ENCODE data around the gene LDHD.
"Not testable (repeated sequence)": the region's sequence is repeated elsewhere in the genome, so short reads cannot be mapped to it uniquely, and the experiment has no call there.

Gene LDHD

GRCh38 chr16:75090899-75091298, 25.7 kb downstream of the LDHD start:
- not testable (repeated sequence) for H3K9me3 ChIP-seq (ENCODE audit: control insufficient read depth in 1 of 2, low read length in 2 of 2); H3K27me3 ChIP-seq (ENCODE audit: control insufficient read depth in 1 of 2, insufficient read depth in 2 of 2, low read length in 2 of 2); H3K9ac ChIP-seq (ENCODE audit: low read depth in 1 of 2, low read length in 2 of 2); H3K27ac ChIP-seq (ENCODE audit: low read depth, low read length); H3K36me3 ChIP-seq (ENCODE audit: control insufficient read depth in 1 of 2, insufficient read depth in 2 of 2, low read length in 2 of 2); H3K4me3 ChIP-seq (ENCODE audit: low read depth in 1 of 2, low read length in 2 of 2)
- H3K4me1 ChIP-seq (ENCODE audit: control insufficient read depth in 1 of 2, insufficient read depth in 2 of 2, low read length in 2 of 2), result peaks cover 15 to 18% of the 10 kb centered on the region in 2 donors

- Histone ChIP-seq H3K27me3 (ENCODE audit: control insufficient read depth in 1 of 2, insufficient read depth in 2 of 2, low read length in 2 of 2) (no peaks in the 10 kb centered on the region), H3K4me3 (ENCODE audit: low read depth in 1 of 2, low read length in 2 of 2) (no peak overlapping the region), H3K4me1 (ENCODE audit: control insufficient read depth in 1 of 2, insufficient read depth in 2 of 2, low read length in 2 of 2) (peaks cover 15 to 18% of the 10 kb centered on the region in 2 donors), H3K9me3 (ENCODE audit: control insufficient read depth in 1 of 2, low read length in 2 of 2) (no peaks in the 10 kb centered on the region), H3K9ac (ENCODE audit: low read depth in 1 of 2, low read length in 2 of 2) (no peak overlapping the region), H3K27ac (ENCODE audit: low read depth, low read length) (no peak overlapping the region), H3K36me3 (ENCODE audit: control insufficient read depth in 1 of 2, insufficient read depth in 2 of 2, low read length in 2 of 2) (peaks cover 0 to 3% of the 10 kb centered on the region in 2 donors)
Observed at GRCh38 chr16:75089486-75090202, 26.9 kb downstream of the LDHD start.

- no peaks in the 10 kb centered on the region for H3K9me3 ChIP-seq (ENCODE audit: control insufficient read depth in 1 of 2, low read length in 2 of 2)
- H3K9ac ChIP-seq (ENCODE audit: low read depth in 1 of 2, low read length in 2 of 2), result no peak overlapping the region
- H3K27me3 ChIP-seq (ENCODE audit: control insufficient read depth in 1 of 2, insufficient read depth in 2 of 2, low read length in 2 of 2), result no peaks in the 10 kb centered on the region
- peaks cover 15 to 18% of the 10 kb centered on the region in 2 donors for H3K4me1 ChIP-seq (ENCODE audit: control insufficient read depth in 1 of 2, insufficient read depth in 2 of 2, low read length in 2 of 2)
- H3K4me3 ChIP-seq (ENCODE audit: low read depth in 1 of 2, low read length in 2 of 2), result no peak overlapping the region
- no peak overlapping the region for H3K27ac ChIP-seq (ENCODE audit: low read depth, low read length)
- peaks cover 0 to under 1% of the 10 kb centered on the region in 2 donors for H3K36me3 ChIP-seq (ENCODE audit: control insufficient read depth in 1 of 2, insufficient read depth in 2 of 2, low read length in 2 of 2)
Observed at GRCh38 chr16:75088934-75089333, 27.6 kb downstream of the LDHD start.

- Histone ChIP-seq H3K9me3 (ENCODE audit: control insufficient read depth in 1 of 2, low read length in 2 of 2) (no peaks in the 10 kb centered on the region), H3K9ac (ENCODE audit: low read depth in 1 of 2, low read length in 2 of 2) (no peak overlapping the region), H3K27ac (ENCODE audit: low read depth, low read length) (no peak overlapping the region), H3K27me3 (ENCODE audit: control insufficient read depth in 1 of 2, insufficient read depth in 2 of 2, low read length in 2 of 2) (no peaks in the 10 kb centered on the region), H3K4me3 (ENCODE audit: low read depth in 1 of 2, low read length in 2 of 2) (no peak overlapping the region), H3K36me3 (ENCODE audit: control insufficient read depth in 1 of 2, insufficient read depth in 2 of 2, low read length in 2 of 2) (no peaks in the 10 kb centered on the region), H3K4me1 (ENCODE audit: control insufficient read depth in 1 of 2, insufficient read depth in 2 of 2, low read length in 2 of 2) (peaks cover 14 to 15% of the 10 kb centered on the region in 2 donors)
Observed at GRCh38 chr16:75088216-75088615, 28.4 kb downstream of the LDHD start.

GRCh38 chr16:75087375-75087979, 29.1 kb downstream of the LDHD start:
- Histone ChIP-seq H3K27me3 (ENCODE audit: control insufficient read depth in 1 of 2, insufficient read depth in 2 of 2, low read length in 2 of 2) (no peaks in the 10 kb centered on the region), H3K27ac (ENCODE audit: low read depth, low read length) (no peak overlapping the region), H3K9ac (ENCODE audit: low read depth in 1 of 2, low read length in 2 of 2) (no peak overlapping the region), H3K9me3 (ENCODE audit: control insufficient read depth in 1 of 2, low read length in 2 of 2) (no peaks in the 10 kb centered on the region), H3K36me3 (ENCODE audit: control insufficient read depth in 1 of 2, insufficient read depth in 2 of 2, low read length in 2 of 2) (no peaks in the 10 kb centered on the region), H3K4me1 (ENCODE audit: control insufficient read depth in 1 of 2, insufficient read depth in 2 of 2, low read length in 2 of 2) (peaks cover 11% of the 10 kb centered on the region in 2 donors), H3K4me3 (ENCODE audit: low read depth in 1 of 2, low read length in 2 of 2) (no peak overlapping the region)

- H3K4me1 ChIP-seq (ENCODE audit: control insufficient read depth in 1 of 2, insufficient read depth in 2 of 2, low read length in 2 of 2), result peaks cover 10 to 11% of the 10 kb centered on the region in 2 donors
- no peaks in the 10 kb centered on the region for H3K27me3 ChIP-seq (ENCODE audit: control insufficient read depth in 1 of 2, insufficient read depth in 2 of 2, low read length in 2 of 2)
- H3K27ac ChIP-seq (ENCODE audit: low read depth, low read length), result no peak overlapping the region
- H3K9me3 ChIP-seq (ENCODE audit: control insufficient read depth in 1 of 2, low read length in 2 of 2), result no peaks in the 10 kb centered on the region
- no peak overlapping the region for H3K4me3 ChIP-seq (ENCODE audit: low read depth in 1 of 2, low read length in 2 of 2)
- no peak overlapping the region for H3K9ac ChIP-seq (ENCODE audit: low read depth in 1 of 2, low read length in 2 of 2)
- H3K36me3 ChIP-seq (ENCODE audit: control insufficient read depth in 1 of 2, insufficient read depth in 2 of 2, low read length in 2 of 2), result no peaks in the 10 kb centered on the region
Observed at GRCh38 chr16:75086688-75087374, 29.7 kb downstream of the LDHD start.

- Histone ChIP-seq H3K36me3 (ENCODE audit: control insufficient read depth in 1 of 2, insufficient read depth in 2 of 2, low read length in 2 of 2) (no peaks in the 10 kb centered on the region), H3K4me3 (ENCODE audit: low read depth in 1 of 2, low read length in 2 of 2) (no peak overlapping the region), H3K9me3 (ENCODE audit: control insufficient read depth in 1 of 2, low read length in 2 of 2) (no peaks in the 10 kb centered on the region), H3K27ac (ENCODE audit: low read depth, low read length) (no peak overlapping the region), H3K9ac (ENCODE audit: low read depth in 1 of 2, low read length in 2 of 2) (no peak overlapping the region), H3K4me1 (ENCODE audit: control insufficient read depth in 1 of 2, insufficient read depth in 2 of 2, low read length in 2 of 2) (peaks cover 10 to 14% of the 10 kb centered on the region in 2 donors), H3K27me3 (ENCODE audit: control insufficient read depth in 1 of 2, insufficient read depth in 2 of 2, low read length in 2 of 2) (no peaks in the 10 kb centered on the region)
Observed at GRCh38 chr16:75086281-75086680, 30.3 kb downstream of the LDHD start.

GRCh38 chr16:75085556-75085955, 31.0 kb downstream of the LDHD start:
- Histone ChIP-seq H3K4me3 (ENCODE audit: low read depth in 1 of 2, low read length in 2 of 2) (no peak overlapping the region), H3K9ac (ENCODE audit: low read depth in 1 of 2, low read length in 2 of 2) (no peak overlapping the region), H3K9me3 (ENCODE audit: control insufficient read depth in 1 of 2, low read length in 2 of 2) (no peaks in the 10 kb centered on the region), H3K4me1 (ENCODE audit: control insufficient read depth in 1 of 2, insufficient read depth in 2 of 2, low read length in 2 of 2) (peaks cover 10 to 16% of the 10 kb centered on the region in 2 donors), H3K27ac (ENCODE audit: low read depth, low read length) (no peak overlapping the region), H3K27me3 (ENCODE audit: control insufficient read depth in 1 of 2, insufficient read depth in 2 of 2, low read length in 2 of 2) (no peaks in the 10 kb centered on the region), H3K36me3 (ENCODE audit: control insufficient read depth in 1 of 2, insufficient read depth in 2 of 2, low read length in 2 of 2) (no peaks in the 10 kb centered on the region)

GRCh38 chr16:75083813-75084212, 32.8 kb downstream of the LDHD start:
- Histone ChIP-seq H3K27ac (ENCODE audit: low read depth, low read length) (no peak overlapping the region), H3K27me3 (ENCODE audit: control insufficient read depth in 1 of 2, insufficient read depth in 2 of 2, low read length in 2 of 2) (no peaks in the 10 kb centered on the region), H3K9ac (ENCODE audit: low read depth in 1 of 2, low read length in 2 of 2) (no peak overlapping the region), H3K4me3 (ENCODE audit: low read depth in 1 of 2, low read length in 2 of 2) (no peak overlapping the region), H3K36me3 (ENCODE audit: control insufficient read depth in 1 of 2, insufficient read depth in 2 of 2, low read length in 2 of 2) (no peaks in the 10 kb centered on the region), H3K4me1 (ENCODE audit: control insufficient read depth in 1 of 2, insufficient read depth in 2 of 2, low read length in 2 of 2) (peaks cover 10 to 16% of the 10 kb centered on the region in 2 donors), H3K9me3 (ENCODE audit: control insufficient read depth in 1 of 2, low read length in 2 of 2) (no peaks in the 10 kb centered on the region)

GRCh38 chr16:75081179-75081859, 35.3 kb downstream of the LDHD start:
- no peak overlapping the region for H3K9ac ChIP-seq (ENCODE audit: low read depth in 1 of 2, low read length in 2 of 2)
- H3K4me3 ChIP-seq (ENCODE audit: low read depth in 1 of 2, low read length in 2 of 2), result no peak overlapping the region
- H3K36me3 ChIP-seq (ENCODE audit: control insufficient read depth in 1 of 2, insufficient read depth in 2 of 2, low read length in 2 of 2), result no peaks in the 10 kb centered on the region
- peaks cover 0 to 5% of the 10 kb centered on the region in 2 donors for H3K4me1 ChIP-seq (ENCODE audit: control insufficient read depth in 1 of 2, insufficient read depth in 2 of 2, low read length in 2 of 2)
- H3K9me3 ChIP-seq (ENCODE audit: control insufficient read depth in 1 of 2, low read length in 2 of 2), result no peaks in the 10 kb centered on the region
- no peak overlapping the region for H3K27ac ChIP-seq (ENCODE audit: low read depth, low read length)
- no peaks in the 10 kb centered on the region for H3K27me3 ChIP-seq (ENCODE audit: control insufficient read depth in 1 of 2, insufficient read depth in 2 of 2, low read length in 2 of 2)
